Neural progenitor cell (in vitro differentiated cells): Measurements from ENCODE around the gene TRPC4. TPM values are rescaled to one million over a fixed set of nuclear protein-coding genes. Genes with fewer than 3 reads are reported as not detected.

Experiments
- DNase-seq: peaks from one replicate; pipeline ENCODE4 v3.0.0-alpha.2; 2016; ENCODE audit warnings: low spot score
- H2AFZ ChIP-seq: fragments of 200-600 bp; sonication (generic); replicated peaks from 2 replicates; pipeline ENCODE4 v1.6.1; 2016; ENCODE audit warnings: antibody characterized with exemption
- H3F3A ChIP-seq: fragments of 200-600 bp; sonication (generic); 2 replicates; pipeline ENCODE4 v1.6.1; 2016; ENCODE audit warnings: antibody characterized with exemption, low read depth
- H3K27ac ChIP-seq: fragments of 200-600 bp; sonication (generic); 2 replicates; pipeline ENCODE4 v1.5.1; 2016; ENCODE audit warnings: mild to moderate bottlenecking
- H3K27me3 ChIP-seq: fragments of 200-600 bp; sonication (generic); 2 replicates; pipeline ENCODE4 v1.6.1; 2016; ENCODE audit warnings: mild to moderate bottlenecking, moderate library complexity
- H3K36me3 ChIP-seq: fragments of 200-600 bp; sonication (generic); 2 replicates; pipeline ENCODE4 v1.5.1; 2016
- H3K4me1 ChIP-seq: fragments of 200-600 bp; sonication (generic); 2 replicates; pipeline ENCODE4 v1.6.1; 2016; ENCODE audit warnings: mixed run types
- H3K4me2 ChIP-seq: fragments of 200-600 bp; sonication (generic); 2 replicates; pipeline ENCODE4 v1.6.1; 2016
- H3K4me3 ChIP-seq: fragments of 200-600 bp; sonication (generic); 2 replicates; pipeline ENCODE4 v1.5.1; 2016
- H3K79me2 ChIP-seq: fragments of 200-600 bp; sonication (generic); 2 replicates; pipeline ENCODE4 v1.6.1; 2016; ENCODE audit warnings: low read depth
- H3K9ac ChIP-seq: fragments of 200-600 bp; sonication (generic); 2 replicates; pipeline ENCODE4 v1.6.1; 2016
- H3K9me3 ChIP-seq: fragments of 200-600 bp; sonication (generic); 2 replicates; pipeline ENCODE4 v1.5.1; 2016; ENCODE audit warnings: low read depth
- H4K20me1 ChIP-seq: fragments of 200-600 bp; sonication (generic); 2 replicates; pipeline ENCODE4 v1.6.1; 2016; ENCODE audit warnings: low read depth
- H3K27ac Mint-ChIP-seq: 3 replicates; pipeline ENCODE4 v1.8.0; 2021; ENCODE audit warnings: mixed read lengths
- H3K27me3 Mint-ChIP-seq: 2 replicates; pipeline ENCODE4 v1.8.0; 2022; ENCODE audit warnings: low read depth, mild to moderate bottlenecking, inconsistent platforms, moderate library complexity, mixed read lengths; ENCODE audit not compliant: insufficient read depth
- H3K36me3 Mint-ChIP-seq: 3 replicates; pipeline ENCODE4 v1.8.0; 2021; ENCODE audit warnings: mixed read lengths
- H3K4me1 Mint-ChIP-seq: 3 replicates; pipeline ENCODE4 v1.8.0; 2021; ENCODE audit warnings: mixed read lengths
- H3K4me3 Mint-ChIP-seq: 3 replicates; pipeline ENCODE4 v1.8.0; 2021; ENCODE audit warnings: mild to moderate bottlenecking, moderate library complexity, mixed read lengths
- H3K9me3 Mint-ChIP-seq: 3 replicates; pipeline ENCODE4 v1.8.0; 2020; ENCODE audit warnings: mixed read lengths
- EZH2 ChIP-seq: fragments of 200-600 bp; sonication (generic); IDR thresholded peaks from 2 replicates; pipeline ENCODE4 v1.6.1; 2017; ENCODE audit warnings: antibody characterized with exemption, mild to moderate bottlenecking, moderate library complexity
- EZH2phosphoT487 ChIP-seq: fragments of 200-600 bp; sonication (generic); IDR thresholded peaks from 2 replicates; pipeline ENCODE4 v1.6.1; 2017; ENCODE audit warnings: antibody characterized with exemption
- total RNA-seq: library from RNA; depleted of rRNA; stranded (reverse); fragments of >200 nt; gene quantifications from 2 replicates; pipeline ENCODE4 v1.2.3, GENCODE V29; 2015; ENCODE audit warnings: low replicate concordance
- TF ChIP-seq, protein P1 (sequence below): fragments of 200-600 bp; sonication (generic); IDR thresholded peaks from 2 replicates; pipeline ENCODE4 v1.5.1; 2017; ENCODE audit warnings: antibody characterized with exemption, mild to moderate bottlenecking

The TRPC4 gene
- total RNA-seq, 1 donor from 2014 or later, result 21.1 TPM

DNA sequence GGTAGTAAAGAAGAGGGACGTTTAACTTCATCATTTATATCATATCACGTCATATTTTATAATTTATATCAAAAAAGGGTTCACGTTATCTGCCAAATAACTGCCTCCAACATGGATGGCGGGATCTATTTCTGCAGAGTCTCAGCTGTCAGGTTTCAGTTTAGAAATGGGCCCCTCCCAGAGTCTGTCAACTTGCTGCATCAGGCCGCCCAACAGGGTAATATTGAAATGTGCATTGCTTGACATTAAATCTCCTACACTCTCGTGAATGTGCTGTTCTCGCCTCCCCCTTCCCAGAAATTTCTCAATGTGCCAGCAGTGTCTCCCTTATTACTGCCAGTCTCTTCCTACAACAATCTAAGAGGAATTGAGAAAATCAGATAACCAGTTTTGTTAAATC lies 96.9 kb downstream of the TRPC4 start:
- H3F3A ChIP-seq, result no peaks in the 10 kb centered on the region
- H3K79me2 ChIP-seq, result peaks cover 72% of the 10 kb centered on the region
- no peak for DNase-seq
- H4K20me1 ChIP-seq, result no peaks in the 10 kb centered on the region
- H3K9ac ChIP-seq, result no peak overlapping the region
- no peaks in the 10 kb centered on the region for H3K9me3 Mint-ChIP-seq
- no peak overlapping the region for H3K4me3 Mint-ChIP-seq
- no peaks in the 10 kb centered on the region for H3K36me3 ChIP-seq
- no peak overlapping the region for H3K4me3 ChIP-seq
- H3K27ac ChIP-seq, result no peak overlapping the region
- H3K4me2 ChIP-seq, result no peak overlapping the region
- H3K36me3 Mint-ChIP-seq, result peaks cover 5% of the 10 kb centered on the region
- H2AFZ ChIP-seq, result no peak overlapping the region
- TF ChIP-seq, protein P1, sequence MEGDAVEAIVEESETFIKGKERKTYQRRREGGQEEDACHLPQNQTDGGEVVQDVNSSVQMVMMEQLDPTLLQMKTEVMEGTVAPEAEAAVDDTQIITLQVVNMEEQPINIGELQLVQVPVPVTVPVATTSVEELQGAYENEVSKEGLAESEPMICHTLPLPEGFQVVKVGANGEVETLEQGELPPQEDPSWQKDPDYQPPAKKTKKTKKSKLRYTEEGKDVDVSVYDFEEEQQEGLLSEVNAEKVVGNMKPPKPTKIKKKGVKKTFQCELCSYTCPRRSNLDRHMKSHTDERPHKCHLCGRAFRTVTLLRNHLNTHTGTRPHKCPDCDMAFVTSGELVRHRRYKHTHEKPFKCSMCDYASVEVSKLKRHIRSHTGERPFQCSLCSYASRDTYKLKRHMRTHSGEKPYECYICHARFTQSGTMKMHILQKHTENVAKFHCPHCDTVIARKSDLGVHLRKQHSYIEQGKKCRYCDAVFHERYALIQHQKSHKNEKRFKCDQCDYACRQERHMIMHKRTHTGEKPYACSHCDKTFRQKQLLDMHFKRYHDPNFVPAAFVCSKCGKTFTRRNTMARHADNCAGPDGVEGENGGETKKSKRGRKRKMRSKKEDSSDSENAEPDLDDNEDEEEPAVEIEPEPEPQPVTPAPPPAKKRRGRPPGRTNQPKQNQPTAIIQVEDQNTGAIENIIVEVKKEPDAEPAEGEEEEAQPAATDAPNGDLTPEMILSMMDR, result no peak
- no peak for TF ChIP-seq EZH2
- peaks cover 6% of the 10 kb centered on the region for H3K4me1 Mint-ChIP-seq
- H3K27me3 Mint-ChIP-seq, result no peaks in the 10 kb centered on the region
- no peaks in the 10 kb centered on the region for H3K27me3 ChIP-seq
- H3K27ac Mint-ChIP-seq, result no peak overlapping the region
- no peaks in the 10 kb centered on the region for H3K4me1 ChIP-seq
- no peaks in the 10 kb centered on the region for H3K9me3 ChIP-seq

DNA sequence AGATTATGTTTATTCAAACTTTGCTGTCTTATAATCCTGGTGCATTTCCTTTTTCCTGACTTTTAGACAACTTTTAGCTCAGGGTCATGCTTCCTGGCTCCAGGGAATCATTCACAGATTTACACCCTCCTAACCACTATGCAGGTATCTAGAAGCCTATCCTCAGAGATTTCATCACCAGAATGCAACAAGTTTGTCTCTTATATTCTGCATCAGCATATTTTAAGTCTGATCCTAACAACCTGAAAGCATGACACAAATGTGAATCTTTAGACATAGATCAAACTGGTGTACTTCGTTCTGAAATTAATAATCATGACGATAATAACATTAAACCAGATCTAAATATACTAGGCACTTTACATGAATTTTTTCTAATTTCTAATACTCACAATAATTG lies 100.0 kb downstream of the TRPC4 start:
- Histone ChIP-seq H3K9ac (no peak overlapping the region), H3F3A (no peaks in the 10 kb centered on the region), H3K9me3 (no peaks in the 10 kb centered on the region), H3K4me1 (no peaks in the 10 kb centered on the region), H3K4me2 (no peak overlapping the region), H4K20me1 (no peaks in the 10 kb centered on the region), H2AFZ (no peak overlapping the region), H3K27ac (no peak overlapping the region), H3K79me2 (peaks cover 47% of the 10 kb centered on the region), H3K27me3 (no peaks in the 10 kb centered on the region), H3K36me3 (no peaks in the 10 kb centered on the region), H3K4me3 (no peak overlapping the region)
- Mint-ChIP-seq H3K27me3 (no peaks in the 10 kb centered on the region), H3K36me3 (peaks cover 3% of the 10 kb centered on the region), H3K9me3 (no peaks in the 10 kb centered on the region), H3K4me1 (peaks cover 3% of the 10 kb centered on the region), H3K4me3 (no peak overlapping the region), H3K27ac (no peak overlapping the region)
- TF ChIP-seq, protein P1, result no peak
- TF ChIP-seq EZH2phosphoT487 (no peak), EZH2 (no peak)
- no peak for DNase-seq

DNA sequence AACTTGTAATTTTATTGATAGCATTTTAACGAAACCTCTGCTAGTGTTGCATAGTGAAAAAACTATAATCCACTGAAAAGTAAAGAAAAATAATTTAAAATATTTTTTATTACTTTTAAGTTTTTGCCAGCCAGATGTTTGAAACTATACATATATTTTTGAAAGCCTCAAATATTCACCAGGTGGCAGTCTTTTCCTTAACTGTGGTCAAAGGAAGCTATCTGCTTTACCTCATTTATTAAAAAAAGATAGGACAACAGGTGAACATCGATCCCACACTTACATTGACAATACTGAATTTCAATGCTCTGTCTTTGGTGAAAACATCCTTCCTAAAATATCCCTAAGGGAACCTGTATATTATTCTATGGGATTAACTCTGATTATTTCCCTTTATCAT lies 100.5 kb downstream of the TRPC4 start:
- H3K36me3 Mint-ChIP-seq, result peaks cover 3% of the 10 kb centered on the region
- no peaks in the 10 kb centered on the region for H3K27me3 Mint-ChIP-seq
- H3K4me1 Mint-ChIP-seq, result peaks cover 3% of the 10 kb centered on the region
- no peaks in the 10 kb centered on the region for H3K4me1 ChIP-seq
- no peak overlapping the region for H2AFZ ChIP-seq
- H3K79me2 ChIP-seq, result peaks cover 42% of the 10 kb centered on the region
- H3K27me3 ChIP-seq, result no peaks in the 10 kb centered on the region
- H3K27ac Mint-ChIP-seq, result no peak overlapping the region
- TF ChIP-seq, protein P1, result peak; percentile 36
- no peak for TF ChIP-seq EZH2phosphoT487
- TF ChIP-seq EZH2, result no peak
- DNase-seq, result no peak
- H3K4me2 ChIP-seq, result no peak overlapping the region
- H3K27ac ChIP-seq, result no peak overlapping the region
- H3K4me3 Mint-ChIP-seq, result no peak overlapping the region
- no peaks in the 10 kb centered on the region for H3K9me3 Mint-ChIP-seq
- H3F3A ChIP-seq, result no peaks in the 10 kb centered on the region
- no peaks in the 10 kb centered on the region for H4K20me1 ChIP-seq
- no peaks in the 10 kb centered on the region for H3K9me3 ChIP-seq
- H3K4me3 ChIP-seq, result no peak overlapping the region
- H3K36me3 ChIP-seq, result no peaks in the 10 kb centered on the region
- no peak overlapping the region for H3K9ac ChIP-seq
